Type B pancreatic cell (in vitro differentiated cells): Measurements from ENCODE around the gene MANBA. TPM values are rescaled to one million over a fixed set of nuclear protein-coding genes. Genes with fewer than 3 reads are reported as not detected.
A peak's percentile ranks its signal among the peaks of the same experiment; 100 is the strongest.
"Not testable (repeated sequence)": the region's sequence is repeated elsewhere in the genome, so short reads cannot be mapped to it uniquely, and the experiment has no call there.

Experiments
- DNase-seq: peaks from one replicate; pipeline ENCODE4 v3.0.0; 2021; ENCODE audit warnings: mixed read lengths; ENCODE audit not compliant: unreplicated experiment; ENCODE audit errors: extremely low spot score
- H3K27ac Mint-ChIP-seq: 2 replicates; pipeline ENCODE4 v1.8.0; 2021; ENCODE audit warnings: mild to moderate bottlenecking, mixed read lengths
- H3K27me3 Mint-ChIP-seq: 2 replicates; pipeline ENCODE4 v1.8.0; 2021; ENCODE audit warnings: mixed read lengths
- H3K36me3 Mint-ChIP-seq: 2 replicates; pipeline ENCODE4 v1.8.0; 2021; ENCODE audit warnings: mixed read lengths
- H3K4me1 Mint-ChIP-seq: one replicate; pipeline ENCODE4 v1.8.0; 2021; ENCODE audit warnings: mixed read lengths; ENCODE audit not compliant: unreplicated experiment
- H3K4me3 Mint-ChIP-seq: 2 replicates; pipeline ENCODE4 v1.8.0; 2021; ENCODE audit warnings: mild to moderate bottlenecking, mixed read lengths
- H3K9me3 Mint-ChIP-seq: 2 replicates; pipeline ENCODE4 v1.8.0; 2021; ENCODE audit warnings: mixed read lengths
- total RNA-seq: library from RNA; stranded (reverse); gene quantifications from 2 replicates; pipeline ENCODE4 v1.2.1, GENCODE V29; 2021; ENCODE audit warnings: low replicate concordance
- TF ChIP-seq, protein P1 (sequence below): fragments of 200-600 bp; sonication (generic); conservative IDR thresholded peaks from 2 replicates; pipeline ENCODE4 v1.5.0; 2021; ENCODE audit warnings: antibody characterized with exemption, mild to moderate bottlenecking

MANBA gene
- total RNA-seq, 1 donor from 2014 or later: 32.4 TPM

GRCh38 chr4:102627831-102628523 is 132.8 kb downstream of the MANBA start:
- Mint-ChIP-seq H3K36me3 (no peaks in the 10 kb centered on the region), H3K27ac (no peak overlapping the region), H3K27me3 (no peaks in the 10 kb centered on the region), H3K4me3 (no peak overlapping the region), H3K9me3 (no peaks in the 10 kb centered on the region), H3K4me1 (peaks cover 19% of the 10 kb centered on the region)
- DNase-seq: no peak
- TF ChIP-seq, protein P1, sequence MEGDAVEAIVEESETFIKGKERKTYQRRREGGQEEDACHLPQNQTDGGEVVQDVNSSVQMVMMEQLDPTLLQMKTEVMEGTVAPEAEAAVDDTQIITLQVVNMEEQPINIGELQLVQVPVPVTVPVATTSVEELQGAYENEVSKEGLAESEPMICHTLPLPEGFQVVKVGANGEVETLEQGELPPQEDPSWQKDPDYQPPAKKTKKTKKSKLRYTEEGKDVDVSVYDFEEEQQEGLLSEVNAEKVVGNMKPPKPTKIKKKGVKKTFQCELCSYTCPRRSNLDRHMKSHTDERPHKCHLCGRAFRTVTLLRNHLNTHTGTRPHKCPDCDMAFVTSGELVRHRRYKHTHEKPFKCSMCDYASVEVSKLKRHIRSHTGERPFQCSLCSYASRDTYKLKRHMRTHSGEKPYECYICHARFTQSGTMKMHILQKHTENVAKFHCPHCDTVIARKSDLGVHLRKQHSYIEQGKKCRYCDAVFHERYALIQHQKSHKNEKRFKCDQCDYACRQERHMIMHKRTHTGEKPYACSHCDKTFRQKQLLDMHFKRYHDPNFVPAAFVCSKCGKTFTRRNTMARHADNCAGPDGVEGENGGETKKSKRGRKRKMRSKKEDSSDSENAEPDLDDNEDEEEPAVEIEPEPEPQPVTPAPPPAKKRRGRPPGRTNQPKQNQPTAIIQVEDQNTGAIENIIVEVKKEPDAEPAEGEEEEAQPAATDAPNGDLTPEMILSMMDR: no peak

GRCh38 chr4:102625232-102625930 is 135.4 kb downstream of the MANBA start:
- TF ChIP-seq, protein P1: peak; percentile 36
- no peak overlapping the region for H3K4me3 Mint-ChIP-seq
- H3K9me3 Mint-ChIP-seq: no peaks in the 10 kb centered on the region
- no peak for DNase-seq
- H3K27ac Mint-ChIP-seq: no peak overlapping the region
- no peaks in the 10 kb centered on the region for H3K27me3 Mint-ChIP-seq
- peaks cover 21% of the 10 kb centered on the region for H3K4me1 Mint-ChIP-seq
- H3K36me3 Mint-ChIP-seq: no peaks in the 10 kb centered on the region

- H3K27me3 Mint-ChIP-seq: no peaks in the 10 kb centered on the region
- DNase-seq: no peak
- TF ChIP-seq, protein P1: no peak
- no peak overlapping the region for H3K27ac Mint-ChIP-seq
- H3K4me1 Mint-ChIP-seq: peaks cover 16% of the 10 kb centered on the region
- H3K36me3 Mint-ChIP-seq: no peaks in the 10 kb centered on the region
- no peaks in the 10 kb centered on the region for H3K9me3 Mint-ChIP-seq
- H3K4me3 Mint-ChIP-seq: no peak overlapping the region
Observed at GRCh38 chr4:102624505-102624904, 136.3 kb downstream of the MANBA start.

DNA sequence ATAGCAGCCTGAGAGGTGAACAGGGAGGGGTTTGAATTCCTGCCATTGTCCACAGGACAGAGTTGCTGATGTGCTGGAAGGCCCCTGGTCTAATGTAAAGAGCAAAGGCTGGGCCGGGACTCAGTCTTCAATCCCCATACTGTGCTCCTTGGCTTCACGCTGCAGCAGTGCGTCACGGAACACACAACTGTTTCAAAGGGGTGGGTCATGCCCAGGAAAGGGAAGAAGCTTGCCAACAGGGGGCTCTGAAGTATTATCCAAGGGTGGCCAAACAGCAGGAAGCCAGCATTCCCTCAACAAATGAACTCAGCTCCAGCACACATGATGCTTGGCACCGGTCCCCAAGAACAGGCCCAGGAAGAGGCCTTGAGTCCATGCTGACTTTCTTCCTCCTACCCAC is 137.1 kb downstream of the MANBA start:
- Mint-ChIP-seq H3K4me1 (peaks cover 11% of the 10 kb centered on the region), H3K27me3 (no peaks in the 10 kb centered on the region), H3K36me3 (no peaks in the 10 kb centered on the region), H3K4me3 (no peak overlapping the region), H3K27ac (no peak overlapping the region), H3K9me3 (no peaks in the 10 kb centered on the region)
- DNase-seq: no peak
- TF ChIP-seq, protein P1: peak; percentile 43

GRCh38 chr4:102620697-102621497 is 139.9 kb downstream of the MANBA start:
- TF ChIP-seq, protein P1: peak; percentile 68

GRCh38 chr4:102619776-102620631 is 140.8 kb downstream of the MANBA start:
- not testable (repeated sequence) for DNase-seq, H3K4me1 Mint-ChIP-seq, H3K36me3 Mint-ChIP-seq, H3K27me3 Mint-ChIP-seq, H3K9me3 Mint-ChIP-seq
- H3K4me3 Mint-ChIP-seq: peak overlapping the region; percentile 53
- H3K27ac Mint-ChIP-seq: peak overlapping the region; percentile 68

More at GRCh38 chr4:102620697-102621497, 139.9 kb downstream of the MANBA start:
- no peaks in the 10 kb centered on the region for H3K9me3 Mint-ChIP-seq
- H3K4me3 Mint-ChIP-seq: peak overlapping the region; percentile 53
- DNase-seq: no peak
- H3K4me1 Mint-ChIP-seq: peaks cover 10% of the 10 kb centered on the region
- H3K27me3 Mint-ChIP-seq: no peaks in the 10 kb centered on the region
- peaks cover 1% of the 10 kb centered on the region for H3K36me3 Mint-ChIP-seq
- peak overlapping the region; percentile 68 for H3K27ac Mint-ChIP-seq

DNA sequence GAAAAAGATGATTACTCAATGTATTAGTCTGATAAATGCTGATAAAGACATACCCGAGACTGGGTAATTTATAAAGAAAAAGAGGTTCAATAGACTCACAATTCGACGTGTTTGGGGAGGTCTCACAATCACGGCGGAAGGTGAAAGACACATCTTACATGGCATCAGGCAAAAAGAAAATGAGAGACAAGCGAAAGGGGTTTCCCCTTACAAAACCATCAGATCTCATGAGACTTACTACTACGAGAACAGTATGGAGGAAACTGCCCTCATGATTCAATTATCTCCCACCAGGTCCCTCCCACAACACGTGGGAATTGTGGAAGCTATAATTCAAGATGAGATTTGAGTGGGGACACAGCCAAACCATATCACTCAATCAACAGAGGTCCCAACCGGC is 141.7 kb downstream of the MANBA start:
- not testable (repeated sequence) for DNase-seq, H3K27ac Mint-ChIP-seq, H3K9me3 Mint-ChIP-seq, H3K4me3 Mint-ChIP-seq, H3K4me1 Mint-ChIP-seq, H3K27me3 Mint-ChIP-seq
- H3K36me3 Mint-ChIP-seq: peaks cover 16% of the 10 kb centered on the region
